ENCODE results near the gene CIAO2A.
A peak's percentile ranks its signal among the peaks of the same experiment; 100 is the strongest.
"Not testable (repeated sequence)": the region's sequence is repeated elsewhere in the genome, so short reads cannot be mapped to it uniquely, and the experiment has no call there.

The CIAO2A gene

DNA sequence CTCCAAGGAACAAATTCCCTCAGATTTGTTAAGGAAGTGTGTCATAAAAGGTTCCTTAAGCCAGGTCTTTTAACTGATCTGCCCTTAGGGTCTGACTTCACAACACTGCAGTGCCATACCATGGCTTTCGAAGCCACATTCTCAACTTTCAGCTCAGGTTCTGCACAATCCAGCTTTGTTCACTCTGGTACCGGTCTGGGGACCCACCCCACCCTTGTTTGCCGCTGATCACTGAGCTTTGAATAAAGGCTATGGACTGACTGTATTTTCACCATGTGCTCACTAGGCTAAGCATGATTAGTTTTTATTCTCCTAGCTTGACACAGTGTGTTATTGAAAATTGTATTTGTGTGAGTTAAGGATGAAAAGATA is 18.0 kb upstream of the CIAO2A start:
- DNase-seq (ENCODE audit: low spot score) = no peak

DNA sequence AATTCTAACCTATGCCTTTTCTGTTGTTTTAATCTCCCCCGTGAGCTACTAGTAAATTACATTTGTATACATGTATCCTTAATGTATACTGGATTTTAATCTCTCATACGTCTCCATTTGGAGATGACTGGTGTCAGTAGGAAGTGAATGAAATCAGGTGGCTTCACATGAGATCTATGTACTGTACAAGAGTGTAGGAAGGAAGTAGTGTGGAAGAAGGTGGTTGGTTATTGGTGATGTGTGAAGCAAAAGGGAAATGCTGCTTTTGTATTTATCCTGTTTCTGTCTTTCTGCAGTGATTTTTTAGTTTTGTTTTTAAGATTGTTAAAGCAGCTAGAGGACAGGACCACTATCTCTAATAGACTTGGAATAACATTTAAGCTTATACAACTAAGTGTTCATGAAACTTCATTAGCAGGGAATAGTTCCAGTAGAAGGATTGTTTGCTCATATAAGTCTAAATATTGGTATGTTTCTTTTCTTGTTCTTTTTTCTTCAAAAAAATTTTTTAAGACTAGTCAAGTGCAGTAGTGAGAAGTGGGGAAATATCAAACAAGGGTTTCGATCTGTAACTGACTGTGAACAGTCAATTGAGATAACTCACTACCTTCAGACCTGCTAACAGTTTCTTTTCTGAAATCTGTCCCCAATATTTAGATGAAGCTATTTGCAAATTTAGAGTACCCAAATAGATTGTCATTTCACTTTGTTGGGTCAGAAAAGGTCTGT is 17.5 kb upstream of the CIAO2A start:
- no peak for DNase-seq (ENCODE audit: low spot score)

DNA sequence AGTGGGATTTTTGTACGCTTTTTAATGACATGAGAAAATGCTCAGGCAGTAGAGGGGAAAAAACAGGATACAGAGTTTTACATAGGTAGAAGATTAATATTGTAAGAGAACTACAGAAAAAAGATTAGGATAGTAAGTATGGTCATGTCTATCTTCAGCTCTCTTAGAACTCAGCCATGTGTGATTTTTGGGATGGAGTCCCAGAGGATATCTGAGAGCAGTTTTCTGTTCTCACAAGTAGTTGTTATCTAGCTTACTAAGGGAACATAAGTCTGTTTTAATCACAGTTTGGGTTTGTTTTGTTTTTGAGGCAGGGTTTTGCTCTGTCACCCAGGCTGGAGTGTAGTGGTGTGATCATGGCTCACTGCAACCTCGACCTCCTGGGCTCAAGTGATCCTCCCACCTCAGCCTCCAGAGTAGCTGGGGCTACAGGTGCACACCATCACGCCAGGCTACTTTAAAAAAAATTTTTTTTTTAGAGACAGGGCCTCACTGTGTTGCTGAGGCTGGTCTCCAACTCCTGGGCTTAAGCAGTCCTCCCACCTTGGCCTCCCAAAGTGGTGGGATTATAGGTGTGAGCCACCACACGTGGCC is 16.6 kb upstream of the CIAO2A start:
- DNase-seq (ENCODE audit: low spot score) = not testable (repeated sequence)

GRCh38 chr15:64107337-64107736 is 13.7 kb upstream of the CIAO2A start:
- no peak for DNase-seq (ENCODE audit: low spot score)

DNA sequence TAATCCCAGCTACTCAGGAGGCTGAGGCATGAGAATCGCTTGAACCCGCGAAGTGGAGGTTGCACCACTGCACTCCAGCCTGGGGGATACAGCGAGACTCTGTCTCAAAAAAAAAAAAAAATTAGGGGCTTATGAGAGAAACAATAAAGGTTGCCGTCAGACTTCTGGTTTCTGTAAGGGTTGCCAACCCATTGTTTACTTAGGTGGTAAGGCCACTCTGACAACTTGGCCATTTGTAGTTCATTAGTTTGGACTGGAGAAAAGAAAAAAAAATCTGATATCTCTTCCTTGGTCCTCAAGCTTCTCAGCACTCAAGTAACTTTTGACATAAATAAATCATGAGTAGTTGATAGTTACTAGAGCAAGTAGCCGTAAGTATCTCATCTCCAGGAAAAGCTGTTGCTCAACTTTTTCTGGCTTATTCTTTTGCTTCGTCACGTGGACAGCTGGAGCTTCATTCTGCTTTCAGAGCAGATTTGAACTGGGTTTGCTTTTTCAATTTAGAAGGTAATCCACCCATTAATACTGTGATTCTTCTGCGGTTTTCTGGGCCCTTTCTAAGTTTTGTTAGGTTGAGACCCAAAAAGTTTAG is 11.6 kb upstream of the CIAO2A start:
- no peak for DNase-seq (ENCODE audit: low spot score)

GRCh38 chr15:64102497-64102896 is 8.9 kb upstream of the CIAO2A start:
- no peak for DNase-seq (ENCODE audit: low spot score)

- no peak for DNase-seq (ENCODE audit: low spot score)
Measured at GRCh38 chr15:64100958-64101357, 7.3 kb upstream of the CIAO2A start.

GRCh38 chr15:64099379-64099778 is 5.7 kb upstream of the CIAO2A start:
- no peak for DNase-seq (ENCODE audit: low spot score)

DNA sequence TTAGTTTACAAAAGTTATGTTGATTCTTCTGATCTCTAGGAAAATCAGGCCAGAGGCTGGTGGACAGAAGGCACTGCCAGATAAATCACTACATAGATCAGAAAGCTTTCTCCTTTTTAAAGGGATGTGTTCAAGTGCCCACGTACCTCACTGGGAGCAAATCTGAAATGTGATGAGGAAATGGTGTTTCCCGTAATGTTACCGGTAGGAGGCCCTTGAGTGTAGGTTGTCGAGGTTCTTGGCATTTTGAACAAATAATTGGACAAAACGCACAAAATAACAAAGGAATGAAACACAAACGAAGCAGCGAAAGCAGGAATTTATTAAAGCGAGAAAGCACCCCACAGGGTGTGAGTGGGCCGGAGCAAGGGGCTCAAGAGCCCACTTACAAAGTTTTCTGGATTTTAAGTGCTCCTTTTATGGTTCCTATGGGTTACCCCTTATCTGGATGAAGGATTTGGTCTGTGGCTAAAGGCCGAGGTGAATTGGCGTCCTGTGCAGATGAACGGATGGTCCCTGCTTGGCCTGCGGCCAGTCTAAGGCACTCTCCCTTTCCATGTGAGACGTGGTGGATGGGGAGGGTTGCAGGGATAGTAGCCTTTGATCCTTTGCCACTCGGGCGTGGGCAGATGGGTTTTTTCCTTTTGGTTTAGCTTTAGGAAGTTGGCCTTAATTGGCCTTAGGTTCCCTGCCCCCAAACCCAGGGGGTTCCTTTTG is 3.2 kb upstream of the CIAO2A start:
- DNase-seq (ENCODE audit: low spot score) = peak; percentile 31

GRCh38 chr15:64095795-64096667 is 2.4 kb upstream of the CIAO2A start, which contains the start of gene SNX1:
SNX1 (plus strand) TSS chr15:64095982; CDS start chr15:64096014, 32 bp downstream.
- peak; percentile 95 for DNase-seq (ENCODE audit: low spot score)

- no peak for DNase-seq (ENCODE audit: low spot score)
Measured at GRCh38 chr15:64095431-64095794, 1.8 kb upstream of the CIAO2A start.

DNA sequence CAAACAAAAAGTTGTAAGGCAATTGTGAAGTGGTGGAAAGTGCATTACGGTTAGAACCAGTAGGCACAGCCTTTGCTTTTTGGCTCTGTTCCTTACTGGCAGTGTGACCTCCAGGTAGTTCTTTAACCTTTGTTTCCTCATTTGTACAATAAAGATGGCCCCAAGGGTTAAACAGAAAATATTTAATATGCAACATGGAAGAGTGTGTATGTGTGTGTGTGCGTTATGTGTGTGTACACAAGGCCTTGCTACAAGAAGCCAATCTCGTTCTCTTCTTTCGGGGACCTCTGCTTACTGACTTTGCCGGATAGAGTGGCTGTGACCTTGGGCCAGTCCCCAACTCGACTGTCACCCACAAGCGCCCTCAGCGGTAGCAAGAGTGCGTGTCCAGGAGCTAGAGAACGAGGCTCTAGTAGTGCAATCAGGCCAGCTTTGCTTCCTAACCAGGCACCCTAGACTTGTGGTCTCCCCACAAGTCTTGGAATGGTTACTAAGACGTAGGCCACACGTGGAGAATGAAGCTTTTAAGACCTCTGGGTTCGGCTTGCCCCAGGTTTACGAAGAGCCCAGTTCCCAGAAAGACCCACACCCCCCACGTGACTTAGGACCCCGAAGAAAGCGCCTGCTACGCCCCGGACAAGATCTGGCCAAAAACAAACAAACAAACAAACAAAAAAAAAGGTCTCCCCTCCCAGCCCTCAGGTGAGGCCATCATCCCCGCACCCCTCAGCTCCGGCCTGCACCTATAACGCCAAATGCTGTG is 593 bp downstream of the CIAO2A start:
- DNase-seq (ENCODE audit: low spot score) = peak; percentile 40

DNA sequence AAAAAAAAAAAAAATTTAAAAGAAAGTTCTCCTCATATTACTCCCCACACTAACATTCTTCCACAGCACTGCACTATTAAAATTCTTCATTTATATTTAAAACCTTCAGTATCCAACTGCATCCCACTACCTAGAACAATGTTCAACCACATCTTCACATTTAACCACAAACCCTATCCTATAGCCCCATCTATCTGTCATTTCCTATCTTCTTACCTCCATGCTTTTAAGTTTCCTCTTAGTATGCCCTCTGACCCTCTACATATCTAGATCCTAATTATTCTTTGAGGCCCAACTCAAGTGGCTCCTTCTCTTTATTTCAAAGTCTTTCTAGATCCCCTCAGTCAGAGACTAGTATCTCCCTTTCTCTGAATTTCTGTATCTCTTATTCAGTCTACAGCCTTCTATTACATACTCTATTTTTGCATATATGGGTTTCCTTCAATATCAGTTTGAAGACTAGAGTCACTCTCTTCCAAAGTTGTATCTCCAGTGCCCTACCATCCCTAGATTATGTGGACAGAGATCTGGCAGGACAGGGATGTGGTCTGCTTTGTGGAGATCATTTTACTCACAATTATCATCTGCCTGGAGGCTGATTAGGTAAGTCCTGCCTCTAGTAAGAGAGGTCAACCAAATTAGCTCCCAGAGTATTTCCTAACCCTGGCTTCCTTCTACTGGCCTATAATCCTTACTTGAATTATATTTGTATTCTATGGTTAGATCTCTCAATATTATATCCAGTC is 1.4 kb downstream of the CIAO2A start:
- peak; percentile 24 for DNase-seq (ENCODE audit: low spot score)

- DNase-seq (ENCODE audit: low spot score) = no peak
Measured at GRCh38 chr15:64090527-64090926, 3.1 kb downstream of the CIAO2A start.

- no peak for DNase-seq (ENCODE audit: low spot score)
Measured at GRCh38 chr15:64089543-64090280, 3.9 kb downstream of the CIAO2A start.

- no peak for DNase-seq (ENCODE audit: low spot score)
Measured at GRCh38 chr15:64082757-64083156, 10.9 kb downstream of the CIAO2A start.

DNA sequence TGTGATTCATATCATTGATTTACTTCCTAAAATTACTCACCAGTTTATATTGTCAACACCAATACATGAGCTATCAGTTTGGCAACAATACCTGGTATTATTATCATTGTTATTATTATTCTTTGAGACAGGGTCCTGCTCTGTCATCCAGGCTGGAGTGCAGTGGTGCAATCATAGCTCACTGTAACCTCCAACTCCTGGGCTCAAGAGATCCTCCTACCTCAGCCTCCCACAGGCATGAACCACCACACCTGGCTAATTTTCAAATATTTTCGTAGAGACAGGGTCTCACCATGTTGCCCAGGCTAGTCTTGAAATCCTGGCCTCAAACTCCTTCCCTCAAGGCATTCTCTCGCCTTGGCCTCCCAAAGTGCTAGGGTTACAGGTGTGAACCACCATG is 20.1 kb downstream of the CIAO2A start:
- not testable (repeated sequence) for DNase-seq (ENCODE audit: low spot score)

GRCh38 chr15:64072812-64073211 is 20.8 kb downstream of the CIAO2A start:
- DNase-seq (ENCODE audit: low spot score) = no peak

DNA sequence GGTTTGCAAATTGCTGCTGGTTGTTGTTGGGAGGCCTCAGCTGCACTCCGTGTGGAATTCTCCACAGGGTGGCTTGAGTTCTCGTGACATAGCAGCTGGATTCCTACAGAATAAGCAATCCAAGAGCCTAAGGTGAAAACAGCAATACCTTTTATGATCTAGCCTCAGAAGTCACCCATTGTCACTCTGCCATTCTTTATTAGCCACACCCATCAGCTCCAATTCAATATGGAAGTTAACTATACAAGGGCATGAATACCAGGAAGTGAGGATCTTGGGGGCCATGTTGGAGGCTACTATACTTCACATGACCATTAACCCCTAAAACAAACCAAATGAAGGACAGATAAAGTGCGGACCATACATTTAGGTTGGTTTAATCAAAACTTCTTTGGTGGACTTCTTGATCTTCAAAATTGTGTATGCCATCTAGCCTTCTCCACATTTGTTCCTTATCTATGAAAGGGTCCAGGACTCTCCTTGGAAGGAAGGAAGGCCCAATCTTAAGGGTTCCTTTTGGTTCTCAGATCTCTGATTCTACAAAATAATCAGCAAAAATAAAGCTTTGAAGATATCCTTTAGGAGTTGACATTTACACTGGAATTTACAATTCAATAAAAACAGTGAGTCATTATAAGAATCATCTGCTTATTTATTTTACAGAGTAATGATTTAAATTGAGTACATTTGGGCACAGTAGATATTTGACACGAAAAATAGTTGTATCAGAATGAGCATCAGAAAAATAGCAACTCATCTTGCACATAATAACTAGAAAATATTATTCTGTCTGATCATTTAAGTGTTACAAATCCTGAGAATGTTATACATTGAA is 21.5 kb downstream of the CIAO2A start:
- peak; percentile 41 for DNase-seq (ENCODE audit: low spot score)

Measured in cerebellar cortex (tissue), 1 donor.